ENCODE measurements around the gene PIK3CA.

GRCh38 chr3:179196098-179196497, 47.9 kb downstream of the PIK3CA start:
- no peak for TF ChIP-seq CTCF (IDR thresholded peaks at IDR 0.05)
- TF ChIP-seq ZFX (IDR thresholded peaks at IDR 0.05; ENCODE audit: borderline replicate concordance), result no peak

Data from 22Rv1 (cell line).